HepG2 (cell line): ENCODE data around the gene NTN4. TPM values are rescaled to one million over a fixed set of nuclear protein-coding genes. Genes with fewer than 3 reads are reported as not detected.
A peak's percentile ranks its signal among the peaks of the same experiment; 100 is the strongest.

Source experiments
- ATAC-seq: fragments of 200-7000 bp; cut with Tn5 transposase; 3 replicates; pipeline ENCODE4 v1.9.1; 2020; ENCODE audit warnings: mild to moderate bottlenecking, moderate library complexity
- BruUV-seq: library from RNA; stranded (reverse); fragments of 400-500 nt; replicated peaks from 2 replicates; lab custom pipeline; 2021; lab: Mats Ljungman, UMichigan
- CTCF ChIA-PET: fragments of 300-600 bp; formaldehyde crosslinking; extraction: SDS; loops from one replicate; lab custom pipeline; 2021; ENCODE audit warnings: low total read pairs, inconsistent platforms, low intra/inter-chr PET ratio; lab: Yijun Ruan, JAX
- POLR2A ChIA-PET: fragments of 350-600 bp; sonication (Branson Sonifier 250); formaldehyde crosslinking; loops from one replicate; lab custom pipeline; 2020; ENCODE audit warnings: antibody characterized with exemption, inconsistent platforms; lab: Yijun Ruan, JAX
- DNase-seq: peaks from one replicate; pipeline ENCODE4 v3.0.0-alpha.2; 2015; ENCODE audit warnings: low spot score
- FAIRE-seq: peaks from 3 replicates; lab custom pipeline; 2011; peaks lifted over from hg19 to GRCh38; lab: Jason Lieb, UNC
- H2AFZ ChIP-seq: one replicate; pipeline ENCODE4 v1.6.1; 2011; ENCODE audit warnings: low read length, inconsistent platforms
- H3K27ac ChIP-seq: fragments of 300-600 bp; 3 replicates; pipeline ENCODE4 v1.8.0; 2011; ENCODE audit warnings: mixed run types, mild to moderate bottlenecking, mixed read lengths, low read length, inconsistent platforms; ENCODE audit not compliant: insufficient read depth; ENCODE audit errors: extremely low read length
- H3K27me3 ChIP-seq, 2 experiments: fragments of 200-600 bp in 1 of 2; 2 replicates in 1 of 2; 3 replicates in 1 of 2; pipeline versions ENCODE4 v1.6.0 to v1.8.0; 2011; ENCODE audit warnings: low read length in 2 of 2, mild to moderate bottlenecking in 2 of 2, moderate library complexity in 2 of 2, inconsistent platforms in 1 of 2; ENCODE audit not compliant: insufficient read depth in 2 of 2, control insufficient read depth in 1 of 2
- H3K36me3 ChIP-seq, 2 experiments: fragments of 200-600 bp in 1 of 2; replicated peaks in 1 of 2; 2 replicates in 1 of 2; 3 replicates in 1 of 2; pipeline versions ENCODE4 v1.5.1 to v1.8.0; 2011; ENCODE audit warnings: low read length in 2 of 2, inconsistent platforms in 1 of 2; ENCODE audit not compliant: insufficient read depth in 2 of 2, control insufficient read depth in 1 of 2
- H3K4me1 ChIP-seq: 2 replicates; pipeline ENCODE4 v1.5.1; 2012; ENCODE audit warnings: low read length, inconsistent platforms; ENCODE audit not compliant: insufficient read depth
- H3K4me2 ChIP-seq: 2 replicates; pipeline ENCODE4 v1.6.0; 2011; ENCODE audit warnings: low read depth, low read length, inconsistent platforms
- H3K4me3 ChIP-seq, 3 experiments: fragments of 200-600 bp in 1 of 3; sonication (generic), shearing (Covaris generic) in 1 of 3; replicated peaks in 1 of 3; 2 replicates each; pipeline ENCODE4 v1.5.1; 2011 to 2016; ENCODE audit warnings: low read length in 3 of 3, inconsistent platforms in 2 of 3, low read depth in 2 of 3, mild to moderate bottlenecking in 2 of 3, control low read depth in 1 of 3, mixed read lengths in 1 of 3; ENCODE audit not compliant: insufficient read depth in 1 of 3
- H3K79me2 ChIP-seq: one replicate; pipeline ENCODE4 v1.6.1; 2011; ENCODE audit warnings: low read length, inconsistent platforms; ENCODE audit not compliant: insufficient read depth
- H3K9ac ChIP-seq: 2 replicates; pipeline ENCODE4 v1.6.0; 2011; ENCODE audit warnings: mild to moderate bottlenecking, low read depth, low read length, inconsistent platforms; ENCODE audit not compliant: insufficient read depth
- H3K9me3 ChIP-seq: 2 replicates; pipeline ENCODE4 v1.5.1; 2012; ENCODE audit warnings: mild to moderate bottlenecking, low read length
- H4K20me1 ChIP-seq: 2 replicates; pipeline ENCODE4 v1.6.0; 2011; ENCODE audit warnings: inconsistent platforms, mild to moderate bottlenecking, low read length, moderate library complexity; ENCODE audit not compliant: insufficient read depth
- AHR ChIP-seq: IDR thresholded peaks from 2 replicates; pipeline ENCODE4 v1.6.1; 2018; ENCODE audit warnings: missing genetic modification reagents, missing compliant biosample characterization
- FOSL1 ChIP-seq: sonication (generic); formaldehyde crosslinking; IDR thresholded peaks from 2 replicates; pipeline ENCODE4 v1.9.0; 2021; ENCODE audit warnings: missing genetic modification reagents, borderline replicate concordance
- FOXM1 ChIP-seq: sonication (generic); formaldehyde crosslinking; IDR thresholded peaks from 2 replicates; pipeline ENCODE4 v1.5.0; 2020; ENCODE audit warnings: missing genetic modification reagents
- HDAC1 ChIP-seq: sonication (generic); formaldehyde crosslinking; IDR thresholded peaks from 2 replicates; pipeline ENCODE4 v1.5.1; 2020; ENCODE audit warnings: mild to moderate bottlenecking, missing genetic modification reagents
- HMGA1 ChIP-seq: sonication (generic); formaldehyde crosslinking; conservative IDR thresholded peaks from 2 replicates; pipeline ENCODE4 v1.4.0; 2020; ENCODE audit warnings: missing genetic modification reagents
- JDP2 ChIP-seq: sonication (generic); formaldehyde crosslinking; IDR thresholded peaks from 2 replicates; pipeline ENCODE4 v1.8.1; 2022; ENCODE audit warnings: missing genetic modification reagents, borderline replicate concordance
- KMT2B ChIP-seq: IDR thresholded peaks from 2 replicates; pipeline ENCODE4 v1.6.1; 2016; ENCODE audit warnings: missing genetic modification reagents, missing compliant biosample characterization
- MED13 ChIP-seq: sonication (generic); formaldehyde crosslinking; IDR thresholded peaks from 2 replicates; pipeline ENCODE4 v1.5.0; 2020; ENCODE audit warnings: missing genetic modification reagents
- PHF21A ChIP-seq: sonication (generic); formaldehyde crosslinking; IDR thresholded peaks from 2 replicates; pipeline ENCODE4 v1.5.0; 2020; ENCODE audit warnings: mild to moderate bottlenecking, missing genetic modification reagents
- RELA ChIP-seq: sonication (generic); formaldehyde crosslinking; IDR thresholded peaks from 2 replicates; pipeline ENCODE4 v1.4.0; 2020; ENCODE audit warnings: missing genetic modification reagents
- SCMH1 ChIP-seq: sonication (generic); formaldehyde crosslinking; IDR thresholded peaks from 2 replicates; pipeline ENCODE4 v1.9.0; 2021; ENCODE audit warnings: missing genetic modification reagents, mild to moderate bottlenecking, borderline replicate concordance
- SMARCE1 ChIP-seq: fragments of 450-650 bp; IDR thresholded peaks from 2 replicates; pipeline ENCODE4 v1.6.1; 2017; ENCODE audit warnings: borderline replicate concordance
- SMC3 ChIP-seq: IDR thresholded peaks from 2 replicates; pipeline ENCODE4 v1.6.1; 2011; ENCODE audit warnings: low read length, improper control_type of control experiment
- TEAD3 ChIP-seq: optimal IDR thresholded peaks from 2 replicates; pipeline ENCODE3; 2016; ENCODE audit warnings: borderline replicate concordance
- ZMYM4 ChIP-seq: sonication (generic); formaldehyde crosslinking; IDR thresholded peaks from 2 replicates; pipeline ENCODE4 v1.8.1; 2023; ENCODE audit warnings: mild to moderate bottlenecking, missing genetic modification reagents
- ZNF121 ChIP-seq: sonication (generic); formaldehyde crosslinking; IDR thresholded peaks from 2 replicates; pipeline ENCODE4 v1.5.0; 2020; ENCODE audit warnings: mild to moderate bottlenecking, missing genetic modification reagents
- ZNF180 ChIP-seq: sonication (generic); formaldehyde crosslinking; IDR thresholded peaks from 2 replicates; pipeline ENCODE4 v1.4.0; 2020; ENCODE audit warnings: low read depth, missing genetic modification reagents, borderline replicate concordance
- ZNF207 ChIP-seq: fragments of 450-650 bp; IDR thresholded peaks from 2 replicates; pipeline ENCODE4 v1.6.1; 2016; ENCODE audit warnings: antibody characterized with exemption, borderline replicate concordance
- ZNF333 ChIP-seq: sonication (generic); formaldehyde crosslinking; IDR thresholded peaks from 2 replicates; pipeline ENCODE4 v1.4.0; 2020; ENCODE audit warnings: mild to moderate bottlenecking, missing genetic modification reagents, borderline replicate concordance
- ZNF343 ChIP-seq: sonication (generic); formaldehyde crosslinking; IDR thresholded peaks from 2 replicates; pipeline ENCODE4 v1.4.0; 2020; ENCODE audit warnings: mild to moderate bottlenecking, missing genetic modification reagents
- ZNF788 ChIP-seq: sonication (generic); formaldehyde crosslinking; IDR thresholded peaks from 2 replicates; pipeline ENCODE4 v1.5.0; 2020; ENCODE audit warnings: mild to moderate bottlenecking, missing genetic modification reagents, borderline replicate concordance
- WGBS: methylation state at CpG from one replicate; pipeline ENCODE4 v1.1.6; 2017; ENCODE audit warnings: low lambda C conversion rate; 5-methylcytosine and 5-hydroxymethylcytosine counted together
- in situ Hi-C: cut with HindIII; loops from 2 replicates; pipeline ENCODE4 v1.10.0; 2017; ENCODE audit warnings: low pct_unique_long_range_greater_than_20kb; ENCODE audit not compliant: extremely low pct_ligation_motif_present
- intact Hi-C: fragments of 100-400 bp; cut with micrococcal nuclease; formaldehyde crosslinking; loops from one replicate; pipeline ENCODE4 v1.10.0; 2022; ENCODE audit not compliant: unreplicated experiment
- polyA plus RNA-seq, 8 experiments: library from polyadenylated mRNA; depleted of rRNA in 3 of 8; stranded (reverse) in 7 of 8; unstranded in 1 of 8; fragments of >200 nt; fragmentation: Illumina TruSeq in 4 of 8; extraction: Trizol in 4 of 8; gene quantifications; 2 replicates each; pipeline versions ENCODE4 v1.2.1 to v1.2.3, GENCODE V29; 2011 to 2016; ENCODE audit warnings: low read depth in 4 of 8, missing spikeins in 1 of 8, mixed read lengths in 1 of 8; ENCODE audit not compliant: insufficient read depth in 1 of 8
- total RNA-seq, 5 experiments: library from RNA; depleted of rRNA; stranded (reverse); fragments of >200 nt; fragmentation: Illumina TruSeq; extraction: Trizol; gene quantifications; 2 replicates each; pipeline ENCODE4 v1.2.3, GENCODE V29; 2016; ENCODE audit warnings: low read depth in 1 of 5
- TF ChIP-seq, protein P1 (sequence below): sonication (generic); IDR thresholded peaks from 2 replicates; pipeline ENCODE4 v1.6.1; 2016; ENCODE audit warnings: low read depth, borderline replicate concordance
- TF ChIP-seq, protein P2 (sequence below): sonication (generic); formaldehyde crosslinking; IDR thresholded peaks from 2 replicates; pipeline ENCODE4 v1.9.0; 2021; ENCODE audit warnings: missing genetic modification reagents, borderline replicate concordance

Gene NTN4
- total and polyA plus RNA-seq, 2 of the 13 experiments (the other 11 are each of a cell fraction or from before 2014, with no cell fraction given), result 7.8 to 11.5 TPM

DNA sequence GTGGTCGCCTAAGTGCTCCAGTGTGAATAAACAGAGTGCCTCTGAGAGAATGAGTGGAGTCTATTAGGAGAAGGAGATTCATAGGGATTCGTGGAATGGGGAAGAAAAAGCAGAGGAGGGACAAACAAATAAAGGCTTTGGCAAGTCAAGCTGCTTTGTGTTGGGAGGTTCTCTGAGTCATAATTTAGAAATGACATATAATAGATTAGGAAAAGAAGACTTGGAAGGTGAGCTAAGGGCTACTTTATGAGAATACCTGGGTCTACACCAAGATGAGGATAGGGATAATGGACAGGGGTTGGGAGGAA, 6.4 kb upstream of the NTN4 start:
- no peaks in the 10 kb centered on the region for H3K36me3 ChIP-seq
- POLR2A ChIA-PET, result interaction anchor here (1.1 kb wide), 1 partner anchor 162 kb away, joined by 3 read pairs; no protein-coding TSS in a partner anchor
- H3K4me2 ChIP-seq, result no peak overlapping the region

DNA sequence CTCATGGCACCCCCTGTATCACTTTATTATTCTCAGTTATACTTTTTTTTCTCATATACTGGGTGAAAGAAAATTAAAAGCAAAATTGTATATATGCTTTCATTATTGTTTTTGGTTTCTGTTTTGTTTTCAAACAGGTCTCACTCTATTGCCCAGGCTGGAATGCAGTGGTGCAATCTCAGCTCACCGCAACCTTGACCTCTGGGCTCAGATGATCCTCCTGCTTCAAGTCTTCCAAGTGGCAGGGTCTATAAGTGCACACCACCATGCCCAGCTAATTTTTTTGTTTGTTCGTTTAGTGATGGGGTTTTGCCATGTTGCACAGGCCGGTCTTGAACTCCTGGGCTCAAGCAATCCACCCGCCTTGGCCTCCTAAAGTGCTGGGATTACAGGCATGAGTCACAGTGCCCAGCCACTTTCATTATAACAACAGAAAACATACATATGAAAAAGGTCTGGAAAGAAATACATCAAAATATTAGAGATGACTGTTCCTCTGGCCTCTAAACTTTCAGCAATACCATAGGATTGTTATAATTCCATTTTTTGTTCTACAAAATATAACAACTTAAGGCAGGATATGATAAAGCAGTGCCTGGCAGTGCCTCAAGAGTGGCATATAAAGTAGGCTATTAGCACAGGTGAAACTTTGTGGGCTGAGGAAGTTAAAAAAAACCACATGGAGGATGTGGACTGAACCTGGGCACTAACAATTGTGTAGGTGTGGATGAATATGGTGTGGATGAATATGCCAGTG, 5.8 kb upstream of the NTN4 start:
- Histone ChIP-seq H3K9me3 (no peaks in the 10 kb centered on the region), H2AFZ (no peak overlapping the region), H3K4me3 (no peak overlapping the region), H3K27ac (no peak overlapping the region), H3K79me2 (no peaks in the 10 kb centered on the region), H3K27me3 (no peaks in the 10 kb centered on the region), H3K4me1 (peaks cover 69% of the 10 kb centered on the region), H3K36me3 (no peaks in the 10 kb centered on the region), H4K20me1 (no peaks in the 10 kb centered on the region), H3K9ac (no peak overlapping the region), H3K4me2 (peak overlapping the region; percentile 33)
- DNase-seq (peak; percentile 81), FAIRE-seq (peak; percentile 88), ATAC-seq (peak; percentile 90)
- BruUV-seq, result no TSS peak
- intact Hi-C loops, result loop anchor here (2.0 to 5.0 kb wide), 2 partner anchors 34 to 58 kb away; no protein-coding TSS in a partner anchor
- 12% methylated on average over 4 of the region's 4 CpGs for WGBS
- in situ Hi-C loops, result no loop called here
- POLR2A ChIA-PET, result interaction anchor here (1.1 kb wide), 1 partner anchor 161 kb away, joined by 3 read pairs; no protein-coding TSS in a partner anchor
- CTCF ChIA-PET, result no interaction called here
- TF ChIP-seq FOSL1 (CRISPR knock-in tag), result no peak
- TF ChIP-seq AHR (CRISPR knock-in tag), result no peak
- peak; percentile 67 for TF ChIP-seq HDAC1
- TF ChIP-seq, protein P1, sequence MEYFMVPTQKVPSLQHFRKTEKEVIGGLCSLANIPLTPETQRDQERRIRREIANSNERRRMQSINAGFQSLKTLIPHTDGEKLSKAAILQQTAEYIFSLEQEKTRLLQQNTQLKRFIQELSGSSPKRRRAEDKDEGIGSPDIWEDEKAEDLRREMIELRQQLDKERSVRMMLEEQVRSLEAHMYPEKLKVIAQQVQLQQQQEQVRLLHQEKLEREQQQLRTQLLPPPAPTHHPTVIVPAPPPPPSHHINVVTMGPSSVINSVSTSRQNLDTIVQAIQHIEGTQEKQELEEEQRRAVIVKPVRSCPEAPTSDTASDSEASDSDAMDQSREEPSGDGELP, result peak; percentile 39; the same call in 1 of the 2 replicates
- TF ChIP-seq TEAD3 (CRISPR knock-in tag), result peak; percentile 97
- TF ChIP-seq, protein P2, sequence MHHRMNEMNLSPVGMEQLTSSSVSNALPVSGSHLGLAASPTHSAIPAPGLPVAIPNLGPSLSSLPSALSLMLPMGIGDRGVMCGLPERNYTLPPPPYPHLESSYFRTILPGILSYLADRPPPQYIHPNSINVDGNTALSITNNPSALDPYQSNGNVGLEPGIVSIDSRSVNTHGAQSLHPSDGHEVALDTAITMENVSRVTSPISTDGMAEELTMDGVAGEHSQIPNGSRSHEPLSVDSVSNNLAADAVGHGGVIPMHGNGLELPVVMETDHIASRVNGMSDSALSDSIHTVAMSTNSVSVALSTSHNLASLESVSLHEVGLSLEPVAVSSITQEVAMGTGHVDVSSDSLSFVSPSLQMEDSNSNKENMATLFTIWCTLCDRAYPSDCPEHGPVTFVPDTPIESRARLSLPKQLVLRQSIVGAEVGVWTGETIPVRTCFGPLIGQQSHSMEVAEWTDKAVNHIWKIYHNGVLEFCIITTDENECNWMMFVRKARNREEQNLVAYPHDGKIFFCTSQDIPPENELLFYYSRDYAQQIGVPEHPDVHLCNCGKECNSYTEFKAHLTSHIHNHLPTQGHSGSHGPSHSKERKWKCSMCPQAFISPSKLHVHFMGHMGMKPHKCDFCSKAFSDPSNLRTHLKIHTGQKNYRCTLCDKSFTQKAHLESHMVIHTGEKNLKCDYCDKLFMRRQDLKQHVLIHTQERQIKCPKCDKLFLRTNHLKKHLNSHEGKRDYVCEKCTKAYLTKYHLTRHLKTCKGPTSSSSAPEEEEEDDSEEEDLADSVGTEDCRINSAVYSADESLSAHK, result no peak
- TF ChIP-seq ZNF343 (CRISPR knock-in tag), result 0 out of 2 replicates have a peak, but pooled peaks have one; percentile 29
- TF ChIP-seq SMC3, result peak; percentile 13; the same call in 1 of the 2 replicates

More for the DNA sequence above, 6.4 kb upstream of the NTN4 start:
- intact Hi-C loops (loop anchor here (2.0 to 5.0 kb wide), 2 partner anchors 35 to 58 kb away; no protein-coding TSS in a partner anchor), in situ Hi-C loops (no loop called here)
- no TSS peak for BruUV-seq
- Histone ChIP-seq H3K27me3 (no peaks in the 10 kb centered on the region), H3K9me3 (no peaks in the 10 kb centered on the region), H3K4me1 (peaks cover 66% of the 10 kb centered on the region), H3K4me3 (no peak overlapping the region), H4K20me1 (no peaks in the 10 kb centered on the region), H2AFZ (no peak overlapping the region), H3K79me2 (no peaks in the 10 kb centered on the region)
- 90% methylated on average over 2 of the region's 2 CpGs for WGBS
- CTCF ChIA-PET, result no interaction called here
- DNase-seq (no peak), ATAC-seq (no peak)
- TF ChIP-seq ZNF333 (CRISPR knock-in tag) (no peak), ZNF788 (CRISPR knock-in tag) (no peak), ZNF121 (CRISPR knock-in tag) (no peak), SCMH1 (no peak), RELA (no peak), ZNF207 (no peak), HMGA1 (no peak), KMT2B (CRISPR knock-in tag) (no peak), JDP2 (CRISPR knock-in tag) (no peak), ZMYM4 (CRISPR knock-in tag) (no peak), SMARCE1 (no peak), ZNF180 (CRISPR knock-in tag) (no peak), MED13 (CRISPR knock-in tag) (no peak), FOXM1 (no peak), PHF21A (CRISPR knock-in tag) (no peak)
- TF ChIP-seq, all 625 proteins: peak for 0
- Histone ChIP-seq H3K9ac (no peak overlapping the region), H3K27ac (no peak overlapping the region)
- no peak for FAIRE-seq
